ENCODE results near the gene AMER2.

GRCh38 chr13:25170554-25171111 is 1.5 kb downstream of the AMER2 start:
- TF ChIP-seq CTCF (optimal IDR thresholded peaks at IDR 0.05 in 1 of 3, IDR thresholded peaks at IDR 0.05 in 1 of 3, conservative IDR thresholded peaks at IDR 0.05 in 1 of 3; ENCODE audit: extremely low read depth in 1 of 3, insufficient read depth in 2 of 3, low read length in 3 of 3) (no peak), EZH2 (IDR thresholded peaks at IDR 0.05; ENCODE audit: low read length) (no peak)

All from keratinocyte (primary cell).